Neural crest cell (in vitro differentiated cells): ENCODE results near the gene TULP4. TPM values are rescaled to one million over a fixed set of nuclear protein-coding genes. Genes with fewer than 3 reads are reported as not detected.
"Not testable (repeated sequence)": the region's sequence is repeated elsewhere in the genome, so short reads cannot be mapped to it uniquely, and the experiment has no call there.

ENCODE experiments used
- DNase-seq: peaks from one replicate; pipeline ENCODE4 v3.0.0; 2021; ENCODE audit warnings: low read depth, mixed read lengths, low spot score
- H3K27ac Mint-ChIP-seq: one replicate; pipeline ENCODE4 v1.8.0; 2021; ENCODE audit warnings: mild to moderate bottlenecking, mixed read lengths; ENCODE audit not compliant: unreplicated experiment
- H3K27me3 Mint-ChIP-seq: 2 replicates; pipeline ENCODE4 v1.8.0; 2021; ENCODE audit warnings: low read depth, mild to moderate bottlenecking, mixed read lengths
- H3K36me3 Mint-ChIP-seq: 2 replicates; pipeline ENCODE4 v1.8.0; 2021; ENCODE audit warnings: low read depth, mild to moderate bottlenecking, mixed read lengths
- H3K4me1 Mint-ChIP-seq: 2 replicates; pipeline ENCODE4 v1.8.0; 2021; ENCODE audit warnings: mixed read lengths
- H3K4me3 Mint-ChIP-seq: one replicate; pipeline ENCODE4 v1.8.0; 2021; ENCODE audit warnings: mild to moderate bottlenecking, mixed read lengths
- H3K9me3 Mint-ChIP-seq: 2 replicates; pipeline ENCODE4 v1.8.0; 2021; ENCODE audit warnings: mixed read lengths
- total RNA-seq: library from RNA; stranded (reverse); gene quantifications from 2 replicates; pipeline ENCODE4 v1.2.1, GENCODE V29; 2021
- TF ChIP-seq, protein P1 (sequence below): fragments of 200-600 bp; sonication (generic); conservative IDR thresholded peaks from 2 replicates; pipeline ENCODE4 v1.5.0; 2021; ENCODE audit warnings: antibody characterized with exemption, mild to moderate bottlenecking

TULP4 gene
- total RNA-seq, 1 donor from 2014 or later: 115 TPM

GRCh38 chr6:158287047-158287446, 25.2 kb upstream of the TULP4 start:
- no peak overlapping the region for H3K4me3 Mint-ChIP-seq
- no peak overlapping the region for H3K27ac Mint-ChIP-seq
- no peaks in the 10 kb centered on the region for H3K27me3 Mint-ChIP-seq
- no peaks in the 10 kb centered on the region for H3K9me3 Mint-ChIP-seq
- H3K4me1 Mint-ChIP-seq: peaks cover 27% of the 10 kb centered on the region
- H3K36me3 Mint-ChIP-seq: peaks cover 8% of the 10 kb centered on the region
- TF ChIP-seq, protein P1, sequence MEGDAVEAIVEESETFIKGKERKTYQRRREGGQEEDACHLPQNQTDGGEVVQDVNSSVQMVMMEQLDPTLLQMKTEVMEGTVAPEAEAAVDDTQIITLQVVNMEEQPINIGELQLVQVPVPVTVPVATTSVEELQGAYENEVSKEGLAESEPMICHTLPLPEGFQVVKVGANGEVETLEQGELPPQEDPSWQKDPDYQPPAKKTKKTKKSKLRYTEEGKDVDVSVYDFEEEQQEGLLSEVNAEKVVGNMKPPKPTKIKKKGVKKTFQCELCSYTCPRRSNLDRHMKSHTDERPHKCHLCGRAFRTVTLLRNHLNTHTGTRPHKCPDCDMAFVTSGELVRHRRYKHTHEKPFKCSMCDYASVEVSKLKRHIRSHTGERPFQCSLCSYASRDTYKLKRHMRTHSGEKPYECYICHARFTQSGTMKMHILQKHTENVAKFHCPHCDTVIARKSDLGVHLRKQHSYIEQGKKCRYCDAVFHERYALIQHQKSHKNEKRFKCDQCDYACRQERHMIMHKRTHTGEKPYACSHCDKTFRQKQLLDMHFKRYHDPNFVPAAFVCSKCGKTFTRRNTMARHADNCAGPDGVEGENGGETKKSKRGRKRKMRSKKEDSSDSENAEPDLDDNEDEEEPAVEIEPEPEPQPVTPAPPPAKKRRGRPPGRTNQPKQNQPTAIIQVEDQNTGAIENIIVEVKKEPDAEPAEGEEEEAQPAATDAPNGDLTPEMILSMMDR: no peak
- no peak for DNase-seq

DNA sequence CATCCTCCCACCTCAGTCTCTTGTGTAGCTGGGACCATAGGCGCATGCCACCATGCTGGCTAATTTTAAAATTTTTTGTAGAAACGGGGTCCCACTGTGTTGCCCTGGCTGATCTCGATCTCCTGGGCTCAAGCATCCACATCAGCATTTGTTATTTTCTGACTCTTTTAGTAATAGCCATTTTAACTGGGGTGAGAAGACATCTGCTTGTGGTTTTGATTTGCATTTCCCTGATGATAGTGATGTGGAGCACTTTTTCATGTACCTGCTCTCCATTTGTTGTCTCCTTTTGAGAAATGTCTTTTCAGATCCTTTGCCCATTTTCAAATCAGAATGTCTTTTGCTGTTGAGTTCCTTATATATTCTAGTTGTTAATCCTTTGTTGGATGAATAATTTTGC, 22.2 kb upstream of the TULP4 start:
- DNase-seq: no peak
- peaks cover 9% of the 10 kb centered on the region for H3K4me1 Mint-ChIP-seq
- H3K36me3 Mint-ChIP-seq: peaks cover 13% of the 10 kb centered on the region
- no peak overlapping the region for H3K27ac Mint-ChIP-seq
- TF ChIP-seq, protein P1: no peak
- H3K27me3 Mint-ChIP-seq: no peaks in the 10 kb centered on the region
- H3K4me3 Mint-ChIP-seq: no peak overlapping the region
- H3K9me3 Mint-ChIP-seq: no peaks in the 10 kb centered on the region

DNA sequence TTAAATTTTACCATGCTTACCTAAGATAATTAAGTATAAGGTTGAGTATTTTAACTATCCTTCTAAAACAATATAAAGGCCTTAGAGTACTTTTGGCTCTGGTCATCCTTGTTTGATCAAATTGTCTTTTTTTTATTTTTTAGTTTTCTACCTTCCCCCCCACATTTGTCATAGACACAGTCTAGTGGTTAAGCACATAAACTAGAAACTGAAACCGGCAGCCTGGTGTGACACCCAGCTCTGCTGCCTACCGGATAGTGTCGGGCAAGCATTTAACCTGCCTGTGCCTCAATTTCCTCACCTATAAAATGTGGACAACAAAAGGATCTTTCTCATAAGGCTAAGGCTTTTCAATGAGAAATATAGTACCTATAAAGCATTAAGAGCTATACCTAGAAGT, 21.6 kb upstream of the TULP4 start:
- Mint-ChIP-seq H3K27me3 (no peaks in the 10 kb centered on the region), H3K27ac (no peak overlapping the region), H3K36me3 (peaks cover 19% of the 10 kb centered on the region), H3K4me1 (peaks cover 2% of the 10 kb centered on the region), H3K4me3 (no peak overlapping the region), H3K9me3 (no peaks in the 10 kb centered on the region)
- TF ChIP-seq, protein P1: no peak
- no peak for DNase-seq

DNA sequence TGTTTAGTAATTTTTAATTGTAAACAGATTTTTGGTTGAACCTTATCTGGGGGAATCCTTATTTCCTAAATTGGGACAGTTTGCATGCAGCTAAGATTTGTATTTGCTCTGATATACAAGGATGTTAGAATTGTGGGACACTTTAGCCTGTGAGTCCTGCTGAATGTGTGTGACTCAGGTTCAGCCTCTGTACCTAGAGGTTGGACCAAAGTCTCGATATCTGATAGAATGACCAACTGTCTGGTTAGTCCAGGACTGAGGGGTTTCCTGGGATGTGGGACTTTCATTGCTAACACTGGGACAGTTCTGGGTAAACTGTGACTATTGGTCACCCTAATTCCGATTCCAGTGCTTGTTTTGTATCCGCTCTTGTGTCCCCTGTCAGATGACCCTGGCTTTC, 20.2 kb upstream of the TULP4 start:
- Mint-ChIP-seq H3K27me3 (no peaks in the 10 kb centered on the region), H3K9me3 (peaks cover 7% of the 10 kb centered on the region), H3K27ac (no peak overlapping the region), H3K4me3 (no peak overlapping the region), H3K36me3 (peaks cover 30% of the 10 kb centered on the region), H3K4me1 (no peaks in the 10 kb centered on the region)
- DNase-seq: no peak
- TF ChIP-seq, protein P1: no peak

DNA sequence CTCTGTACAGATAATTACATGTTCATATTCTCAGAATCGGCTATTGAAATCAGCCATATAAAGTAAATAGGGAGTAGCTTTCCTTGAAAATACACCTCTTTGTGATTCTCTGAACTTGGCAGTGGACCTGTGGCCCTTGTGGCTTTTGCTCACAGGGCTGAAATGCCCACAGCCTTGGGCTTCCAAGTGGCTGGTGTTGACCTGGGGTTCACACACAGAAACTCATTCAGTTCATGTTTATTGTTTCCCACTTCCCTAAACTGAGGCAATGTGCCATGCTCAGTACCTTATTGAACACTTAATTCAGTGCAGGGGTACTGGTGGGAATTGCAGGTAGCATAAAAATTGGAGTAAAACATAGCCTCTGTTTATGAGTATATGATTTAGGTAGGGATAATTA, 19.1 kb upstream of the TULP4 start:
- peaks cover 7% of the 10 kb centered on the region for H3K9me3 Mint-ChIP-seq
- no peak overlapping the region for H3K27ac Mint-ChIP-seq
- TF ChIP-seq, protein P1: no peak
- no peaks in the 10 kb centered on the region for H3K27me3 Mint-ChIP-seq
- no peak for DNase-seq
- no peaks in the 10 kb centered on the region for H3K4me1 Mint-ChIP-seq
- H3K36me3 Mint-ChIP-seq: peaks cover 33% of the 10 kb centered on the region
- H3K4me3 Mint-ChIP-seq: no peak overlapping the region

DNA sequence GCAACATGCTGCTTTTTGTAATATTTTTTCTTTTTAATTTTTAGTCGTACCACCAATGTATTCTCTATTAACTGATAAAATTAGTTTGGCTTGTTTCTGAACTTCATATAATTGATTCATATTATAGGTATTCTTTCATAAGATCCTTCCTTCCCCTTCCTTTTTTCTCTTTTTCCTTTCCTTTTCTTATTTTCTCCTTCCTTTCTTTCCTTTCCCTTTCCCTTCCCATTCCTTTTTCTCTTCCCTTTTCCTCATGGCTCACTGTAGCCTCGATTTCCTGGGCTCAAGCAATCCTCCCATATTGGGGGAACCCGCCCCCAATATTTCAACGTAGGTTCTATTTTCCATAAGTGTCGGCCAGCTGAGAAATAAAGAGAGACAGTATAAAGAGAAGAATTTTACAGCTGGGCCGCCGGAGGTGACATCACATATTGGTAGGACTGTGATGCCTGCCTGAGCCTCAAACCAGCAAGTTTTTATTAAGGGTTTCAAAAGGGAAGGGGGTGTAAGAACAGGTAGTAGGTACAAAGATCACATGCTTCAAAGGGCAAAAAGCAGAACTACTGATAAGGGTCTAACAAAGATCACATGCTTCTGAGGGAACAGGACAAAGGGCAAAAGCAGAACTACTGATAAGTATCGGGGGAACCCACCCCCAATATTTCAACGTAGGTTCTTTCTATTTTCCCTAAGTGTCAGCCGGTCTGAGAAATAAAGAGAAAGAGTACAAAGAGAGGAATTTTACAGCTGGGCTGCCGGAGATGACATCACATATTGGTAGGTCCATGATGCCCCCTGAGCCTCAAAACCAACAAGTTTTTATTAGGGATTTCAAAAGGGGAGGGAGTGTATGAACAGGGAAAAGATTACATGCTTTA, 16.1 kb upstream of the TULP4 start:
- not testable (repeated sequence) for DNase-seq, H3K27me3 Mint-ChIP-seq, H3K27ac Mint-ChIP-seq, H3K4me3 Mint-ChIP-seq, H3K4me1 Mint-ChIP-seq
- peaks cover 14% of the 10 kb centered on the region for H3K9me3 Mint-ChIP-seq
- H3K36me3 Mint-ChIP-seq: peaks cover 52% of the 10 kb centered on the region

- H3K27me3 Mint-ChIP-seq, H3K4me1 Mint-ChIP-seq, H3K27ac Mint-ChIP-seq, DNase-seq, H3K4me3 Mint-ChIP-seq: not testable (repeated sequence)
- H3K36me3 Mint-ChIP-seq: peaks cover 50% of the 10 kb centered on the region
- peaks cover 14% of the 10 kb centered on the region for H3K9me3 Mint-ChIP-seq
Observed at GRCh38 chr6:158296854-158297324, 15.4 kb upstream of the TULP4 start.

GRCh38 chr6:158297657-158298056, 14.6 kb upstream of the TULP4 start:
- H3K27me3 Mint-ChIP-seq, H3K4me3 Mint-ChIP-seq, DNase-seq, H3K27ac Mint-ChIP-seq: not testable (repeated sequence)
- H3K36me3 Mint-ChIP-seq: peaks cover 50% of the 10 kb centered on the region
- H3K9me3 Mint-ChIP-seq: peaks cover 14% of the 10 kb centered on the region
- H3K4me1 Mint-ChIP-seq: peaks cover 10% of the 10 kb centered on the region
